Suprapubic skin (tissue), 4 donors: ENCODE data around the gene ANTXR1.

Experiments used
- CTCF ChIP-seq, 2 donors: fragments of 200-600 bp in 1 of 2; fragments of 450-650 bp in 1 of 2; sonication (generic) in 1 of 2; IDR thresholded peaks; one replicate each; pipeline ENCODE4 v1.5.1; 2016 to 2019; ENCODE audit warnings: antibody characterized with exemption in 2 of 2, mild to moderate bottlenecking in 1 of 2, moderate library complexity in 1 of 2
- POLR2A ChIP-seq, 2 donors: fragments of 450-650 bp; IDR thresholded peaks; one replicate each; pipeline ENCODE4 v1.6.1; 2017; ENCODE audit warnings: antibody characterized with exemption in 2 of 2, mild to moderate bottlenecking in 2 of 2, moderate library complexity in 2 of 2
- POLR2AphosphoS5 ChIP-seq, 3 donors: sonication (generic); formaldehyde crosslinking; IDR thresholded peaks; one replicate each; pipeline ENCODE4 v1.6.1; 2017; ENCODE audit warnings: antibody characterized with exemption in 3 of 3

GRCh38 chr2:69188182-69188900, 175.4 kb downstream of the ANTXR1 start:
- TF ChIP-seq POLR2AphosphoS5 (IDR thresholded peaks at IDR 0.05) (no peak), CTCF (IDR thresholded peaks at IDR 0.05) (no peak), POLR2A (IDR thresholded peaks at IDR 0.05) (no peak)
